GM12892 (cell line): ENCODE data around the gene LINC01488.

ENCODE experiments used
- DNase-seq: peaks from one replicate; pipeline ENCODE4 v3.0.0; 2011; ENCODE audit not compliant: insufficient read length
- FAIRE-seq: peaks from 2 replicates; lab custom pipeline; 2011; peaks lifted over from hg19 to GRCh38; lab: Jason Lieb, UNC
- POLR2A ChIP-seq: IDR thresholded peaks from 2 replicates; pipeline ENCODE4 v1.6.1; 2011; ENCODE audit warnings: low read depth, low read length, control low read depth
- POLR2AphosphoS5 ChIP-seq: IDR thresholded peaks from 2 replicates; pipeline ENCODE4 v1.6.1; 2011; ENCODE audit warnings: low read depth, low read length, control low read depth
- TAF1 ChIP-seq: IDR thresholded peaks from 2 replicates; pipeline ENCODE4 v1.6.1; 2011; ENCODE audit warnings: low read depth, mild to moderate bottlenecking, control low read depth, low read length, borderline replicate concordance

The LINC01488 gene

GRCh38 chr11:69500285-69501120 is 19.0 kb downstream of the LINC01488 start:
- TF ChIP-seq POLR2AphosphoS5 (no peak), POLR2A (no peak), TAF1 (no peak)
- FAIRE-seq = no peak
- no peak for DNase-seq

- TF ChIP-seq POLR2AphosphoS5 = no peak
- no peak for TF ChIP-seq TAF1
- TF ChIP-seq POLR2A = no peak
- DNase-seq (no peak), FAIRE-seq (no peak)
These were observed 19.6 kb downstream of the LINC01488 start for GRCh38 chr11:69501121-69501489.

GRCh38 chr11:69501891-69502860 is 20.7 kb downstream of the LINC01488 start:
- FAIRE-seq = peak; percentile 36

GRCh38 chr11:69504127-69504526 is 22.7 kb downstream of the LINC01488 start:
- TF ChIP-seq TAF1 = no peak
- no peak for TF ChIP-seq POLR2AphosphoS5
- no peak for TF ChIP-seq POLR2A
- FAIRE-seq (no peak), DNase-seq (no peak)

More at GRCh38 chr11:69501891-69502860, 20.7 kb downstream of the LINC01488 start:
- TF ChIP-seq POLR2A = no peak
- no peak for TF ChIP-seq TAF1
- TF ChIP-seq POLR2AphosphoS5 = no peak
- no peak for DNase-seq

- DNase-seq (no peak), FAIRE-seq (no peak)
- TF ChIP-seq POLR2AphosphoS5 = no peak
- no peak for TF ChIP-seq POLR2A
- no peak for TF ChIP-seq TAF1
These were observed 23.3 kb downstream of the LINC01488 start for GRCh38 chr11:69504576-69505335.

GRCh38 chr11:69508974-69509373 is 27.5 kb downstream of the LINC01488 start:
- DNase-seq (no peak), FAIRE-seq (no peak)
- TF ChIP-seq TAF1 (no peak), POLR2AphosphoS5 (no peak), POLR2A (no peak)

- FAIRE-seq = no peak
- no peak for TF ChIP-seq POLR2AphosphoS5
- TF ChIP-seq POLR2A = no peak
- no peak for TF ChIP-seq TAF1
- no peak for DNase-seq
These were observed 27.9 kb downstream of the LINC01488 start for GRCh38 chr11:69509381-69509780.

GRCh38 chr11:69509846-69510390 is 28.5 kb downstream of the LINC01488 start:
- TF ChIP-seq TAF1 = no peak
- TF ChIP-seq POLR2A = no peak
- no peak for TF ChIP-seq POLR2AphosphoS5
- FAIRE-seq (no peak), DNase-seq (no peak)

- FAIRE-seq = no peak
- no peak for DNase-seq
- TF ChIP-seq POLR2A (no peak), POLR2AphosphoS5 (no peak), TAF1 (no peak)
These were observed 29.3 kb downstream of the LINC01488 start for GRCh38 chr11:69510471-69511357.
